PFSK-1 (cell line): ENCODE data around the gene G0S2.

Source experiments
- POLR2AphosphoS5 ChIP-seq: IDR thresholded peaks from 2 replicates; pipeline ENCODE4 v1.6.1; 2012; ENCODE audit warnings: low read depth, mild to moderate bottlenecking, control low read depth, low read length, moderate library complexity
- SIN3A ChIP-seq: IDR thresholded peaks from 2 replicates; pipeline ENCODE4 v1.6.1; 2012; ENCODE audit warnings: mild to moderate bottlenecking, low read length, moderate library complexity, borderline replicate concordance; ENCODE audit not compliant: insufficient read depth

- TF ChIP-seq SIN3A (no peak), POLR2AphosphoS5 (no peak)
Observed at GRCh38 chr1:209667708-209668107, 7.5 kb upstream of the G0S2 start.
